ENCODE results near the gene EIF2S3B.

GRCh38 chr12:10540776-10541205 is 35.1 kb downstream of the EIF2S3B start:
- no peak for TF ChIP-seq MAX (IDR thresholded peaks at IDR 0.05)
- no peak for TF ChIP-seq TEAD4 (IDR thresholded peaks at IDR 0.05)
- TF ChIP-seq YY1 (IDR thresholded peaks at IDR 0.05; ENCODE audit: low read depth), result no peak
- no peak for TF ChIP-seq REST (IDR thresholded peaks at IDR 0.05; ENCODE audit: low read depth)
- no peak for TF ChIP-seq NFIC (IDR thresholded peaks at IDR 0.05)
- TF ChIP-seq ZBTB7A (IDR thresholded peaks at IDR 0.05; ENCODE audit: low read depth), result no peak
- no peak for TF ChIP-seq RAD21 (IDR thresholded peaks at IDR 0.05; ENCODE audit: low read depth)
- TF ChIP-seq TAF1 (IDR thresholded peaks at IDR 0.05; ENCODE audit: low read depth), result no peak
- no peak for TF ChIP-seq EP300 (IDR thresholded peaks at IDR 0.05; ENCODE audit: borderline replicate concordance)
- TF ChIP-seq CEBPB (IDR thresholded peaks at IDR 0.05), result no peak
- TF ChIP-seq CREB1 (IDR thresholded peaks at IDR 0.05; ENCODE audit: low read depth), result no peak
- TF ChIP-seq EGR1 (IDR thresholded peaks at IDR 0.05), result no peak

Data from Ishikawa (cell line).